CD14-positive monocyte (primary cell): ENCODE results near the gene MUCL1. TPM values are rescaled to one million over a fixed set of nuclear protein-coding genes. Genes with fewer than 3 reads are reported as not detected.

Experiments used
- DNase-seq, 3 donors: peaks; one replicate each; pipeline ENCODE4 v3.0.0-alpha.2; 2011 to 2022
- H2AFZ ChIP-seq: 2 replicates; pipeline ENCODE4 v1.6.0; 2012; ENCODE audit warnings: mild to moderate bottlenecking, low read depth, low read length, inconsistent platforms; ENCODE audit not compliant: insufficient read depth, poor library complexity, severe bottlenecking
- H3K27ac ChIP-seq, 2 donors: 1 replicate in 1 of 2; 2 replicates in 1 of 2; pipeline ENCODE4 v1.5.1; 2012 to 2013; ENCODE audit warnings: low read length in 2 of 2, control low read depth in 1 of 2, inconsistent platforms in 1 of 2, low read depth in 1 of 2, mild to moderate bottlenecking in 1 of 2
- H3K27me3 ChIP-seq, 2 donors: one replicate each; pipeline versions ENCODE4 v1.6.0 to v1.6.1; 2011 to 2013; ENCODE audit warnings: low read length in 2 of 2; ENCODE audit not compliant: control insufficient read depth in 2 of 2, insufficient read depth in 2 of 2
- H3K36me3 ChIP-seq, 2 donors: replicated peaks in 1 of 2; 1 replicate in 1 of 2; 2 replicates in 1 of 2; pipeline versions ENCODE4 v1.5.1 to v1.6.1; 2012 to 2013; ENCODE audit warnings: low read length in 2 of 2, control low read depth in 1 of 2, inconsistent platforms in 1 of 2, mild to moderate bottlenecking in 1 of 2; ENCODE audit not compliant: insufficient read depth in 2 of 2, control insufficient read depth in 1 of 2
- H3K4me1 ChIP-seq, 2 donors: 1 replicate in 1 of 2; 2 replicates in 1 of 2; pipeline versions ENCODE4 v1.5.1 to v1.6.1; 2012 to 2013; ENCODE audit warnings: low read length in 2 of 2, control low read depth in 1 of 2, inconsistent platforms in 1 of 2, mild to moderate bottlenecking in 1 of 2, moderate library complexity in 1 of 2; ENCODE audit not compliant: insufficient read depth in 2 of 2, control insufficient read depth in 1 of 2
- H3K4me2 ChIP-seq: replicated peaks from 2 replicates; pipeline ENCODE3; 2012; ENCODE audit warnings: low read length, moderate library complexity, mild to moderate bottlenecking; ENCODE audit not compliant: poor library complexity, severe bottlenecking; ENCODE audit errors: extremely low read depth
- H3K4me3 ChIP-seq, 3 experiments: fragments of 200-600 bp in 1 of 3; sonication (generic) in 1 of 3; replicated peaks in 1 of 3; 1 replicate in 2 of 3; 2 replicates in 1 of 3; pipeline ENCODE4 v1.5.1; 2011 to 2013; ENCODE audit warnings: low read length in 3 of 3, mild to moderate bottlenecking in 3 of 3, control low read depth in 2 of 3, low read depth in 2 of 3, inconsistent platforms in 1 of 3, moderate library complexity in 1 of 3
- H3K79me2 ChIP-seq: 2 replicates; pipeline ENCODE4 v1.6.0; 2012; ENCODE audit warnings: mild to moderate bottlenecking, control low read depth, inconsistent platforms, low read length, moderate library complexity; ENCODE audit not compliant: insufficient read depth
- H3K9ac ChIP-seq: 2 replicates; pipeline ENCODE4 v1.6.0; 2017; ENCODE audit warnings: low read length, mild to moderate bottlenecking; ENCODE audit not compliant: insufficient read depth, poor library complexity, severe bottlenecking
- H3K9me3 ChIP-seq, 2 donors: replicated peaks in 1 of 2; 1 replicate in 1 of 2; 2 replicates in 1 of 2; pipeline versions ENCODE4 v1.5.1 to v1.6.1; 2012 to 2013; ENCODE audit warnings: low read length in 2 of 2, control low read depth in 1 of 2; ENCODE audit not compliant: control insufficient read depth in 1 of 2, insufficient read depth in 1 of 2
- H4K20me1 ChIP-seq: 2 replicates; pipeline ENCODE4 v1.6.0; 2012; ENCODE audit warnings: mild to moderate bottlenecking, low read length, control low read depth, moderate library complexity; ENCODE audit not compliant: insufficient read depth
- H3K27ac Mint-ChIP-seq, 7 donors: one replicate each; pipeline ENCODE4 v1.8.0; 2020; ENCODE audit warnings: mild to moderate bottlenecking in 7 of 7, mixed read lengths in 7 of 7, moderate library complexity in 6 of 7, inconsistent platforms in 2 of 7
- H3K27me3 Mint-ChIP-seq, 3 donors: one replicate each; pipeline ENCODE4 v1.8.0; 2021 to 2022; ENCODE audit warnings: low read depth in 3 of 3, mild to moderate bottlenecking in 3 of 3, mixed read lengths in 3 of 3, moderate library complexity in 3 of 3, inconsistent platforms in 1 of 3
- H3K36me3 Mint-ChIP-seq, 2 donors: one replicate each; pipeline ENCODE4 v1.8.0; 2020; ENCODE audit warnings: mixed read lengths in 2 of 2, inconsistent platforms in 1 of 2, mild to moderate bottlenecking in 1 of 2
- H3K4me1 Mint-ChIP-seq: one replicate; pipeline ENCODE4 v1.8.0; 2020; ENCODE audit warnings: mild to moderate bottlenecking, mixed read lengths
- H3K4me3 Mint-ChIP-seq, 2 donors: one replicate each; pipeline ENCODE4 v1.8.0; 2020; ENCODE audit warnings: mild to moderate bottlenecking in 2 of 2, mixed read lengths in 2 of 2, moderate library complexity in 1 of 2
- H3K9me3 Mint-ChIP-seq, 7 donors: one replicate each; pipeline ENCODE4 v1.8.0; 2020 to 2022; ENCODE audit warnings: mixed read lengths in 7 of 7, mild to moderate bottlenecking in 6 of 7, moderate library complexity in 6 of 7, inconsistent platforms in 2 of 7
- CTCF ChIP-seq: fragments of 200-600 bp; IDR thresholded peaks from one replicate; pipeline ENCODE4 v1.8.0; 2022; ENCODE audit warnings: antibody characterized with exemption, mild to moderate bottlenecking
- WGBS: methylation state at CpG from one replicate; pipeline ENCODE4 v1.1.5; 2013; ENCODE audit warnings: missing lambda C conversion rate; ENCODE audit not compliant: insufficient coverage; 5-methylcytosine and 5-hydroxymethylcytosine counted together
- intact Hi-C, 2 donors: fragments of 100-400 bp; cut with micrococcal nuclease; formaldehyde crosslinking; loops; one replicate each; pipeline versions ENCODE4 v1.15.0 to v1.15.1; 2023
- polyA minus RNA-seq: library from RNA; depleted of rRNA, polyadenylated mRNA; stranded (reverse); fragments of >200 nt; gene quantifications from 2 replicates; pipeline ENCODE4 v1.2.3, GENCODE V29; 2012
- polyA plus RNA-seq, 3 donors: library from polyadenylated mRNA; depleted of rRNA in 1 of 3; unstranded in 2 of 3; stranded (reverse) in 1 of 3; fragments of 300-500 nt in 2 of 3; fragments of >200 nt in 1 of 3; fragmentation: Illumina TruSeq in 2 of 3; gene quantifications; 1 replicate in 2 of 3; 2 replicates in 1 of 3; pipeline ENCODE4 v1.2.3, GENCODE V29; 2012 to 2021
- total RNA-seq, 12 experiments: library from RNA in 1 of 12; stranded (reverse) in 1 of 12; fragments of 120-200 nt in 1 of 12; gene quantifications; one replicate each; pipeline ENCODE4 v1.2.4 and lab custom pipeline; 2013 to 2026; ENCODE audit warnings: mixed read lengths in 6 of 12, inconsistent platforms in 1 of 12

The MUCL1 gene
- total RNA-seq (2013), result not detected
- polyA plus RNA-seq, result not detected
- polyA minus RNA-seq, result not detected in 2 replicates
- 0 to 1.5 (median 0.17) reads per million in 11 experiments for total RNA-seq (lab: John Stamatoyannopoulos, UW)

- Histone ChIP-seq H3K27me3 (no peaks in the 10 kb centered on the region), H3K4me2 (no peak within 1 kb of the TSS), H3K9ac (no peak within 1 kb of the TSS), H2AFZ (no peak within 1 kb of the TSS), H3K4me3 (no peak within 1 kb of the TSS), H3K4me1 (peaks cover 14% of the 10 kb centered on the region in 2 donors), H3K9me3 (no peaks in the 10 kb centered on the region), H3K79me2 (no peaks in the 10 kb centered on the region), H4K20me1 (no peaks in the 10 kb centered on the region), H3K27ac (no peak within 1 kb of the TSS), H3K36me3 (no peaks in the 10 kb centered on the region)
- 67% methylated on average over 2 of the region's 6 CpGs for whole genome bisulfite sequencing
- intact Hi-C loops, result loop anchor here (2.0 to 10.0 kb wide), 3 partner anchors 99 to 221 kb away; no protein-coding TSS in a partner anchor
- no peaks in the 10 kb centered on the region for H3K27me3 Mint-ChIP-seq
- peaks cover 0 to 3% (median 0%) of the 10 kb centered on the region in 7 donors for H3K9me3 Mint-ChIP-seq
- peaks cover 29% of the 10 kb centered on the region for H3K4me1 Mint-ChIP-seq
- no peaks in the 10 kb centered on the region for H3K36me3 Mint-ChIP-seq
- peak; percentile 96 for TF ChIP-seq CTCF
- DNase-seq, result peak; percentile 58 to 79 (median 74)
- peak within 1 kb of the TSS in 1 of 7 donors; percentile 68 for H3K27ac Mint-ChIP-seq
- no peak within 1 kb of the TSS for H3K4me3 Mint-ChIP-seq
These were observed at the start of gene MUCL1 for GRCh38 chr12:54853933-54854538. Gene MUCL1, plus strand, starts transcription at chr12:54854516. Its CDS starts 67 bp downstream, at chr12:54854583.

GRCh38 chr12:54821676-54822075 is 32.6 kb upstream of the MUCL1 start:
- peaks cover 0 to 8% of the 10 kb centered on the region in 2 donors for H3K4me1 ChIP-seq
- WGBS, result 86% methylated on average over 1 of the region's 3 CpGs
- H3K4me1 Mint-ChIP-seq, result peaks cover 12% of the 10 kb centered on the region

More at GRCh38 chr12:54821676-54822075, 32.6 kb upstream of the MUCL1 start:
- no peak overlapping the region for H3K4me3 ChIP-seq
- no peak overlapping the region for H3K9ac ChIP-seq
- peaks cover 24 to 41% of the 10 kb centered on the region in 2 donors for H3K9me3 ChIP-seq
- H3K27me3 Mint-ChIP-seq, result peaks cover 0 to 2% (median 0%) of the 10 kb centered on the region in 3 donors
- peaks cover 0 to 1% of the 10 kb centered on the region in 2 donors for H3K36me3 Mint-ChIP-seq
- H3K27ac ChIP-seq, result no peak overlapping the region
- H3K27me3 ChIP-seq, result no peaks in the 10 kb centered on the region
- intact Hi-C loops, result no loop called here
- no peak overlapping the region for H3K4me3 Mint-ChIP-seq
- no peaks in the 10 kb centered on the region for H3K36me3 ChIP-seq
- no peak for DNase-seq
- peaks cover 23 to 43% (median 34%) of the 10 kb centered on the region in 7 donors for H3K9me3 Mint-ChIP-seq
- H3K27ac Mint-ChIP-seq, result no peak overlapping the region
- no peak overlapping the region for H2AFZ ChIP-seq
- H3K79me2 ChIP-seq, result no peaks in the 10 kb centered on the region
- H3K4me2 ChIP-seq, result no peak overlapping the region
- no peak for TF ChIP-seq CTCF
- H4K20me1 ChIP-seq, result no peaks in the 10 kb centered on the region
